Thymus (tissue), 11 donors: ENCODE results near the gene CLEC10A. TPM values are rescaled to one million over a fixed set of nuclear protein-coding genes. Genes with fewer than 3 reads are reported as not detected.

Experiments used
- DNase-seq, 9 donors: peaks; one replicate each; pipeline ENCODE4 v3.0.0-alpha.2; 2013; ENCODE audit warnings: low spot score in 9 of 9, low read depth in 6 of 9, missing footprints in 1 of 9
- H3K27ac ChIP-seq, 2 donors: one replicate each; pipeline ENCODE4 v1.5.1; 2013; ENCODE audit warnings: control low read depth in 1 of 2, low read depth in 1 of 2, low read length in 1 of 2, mild to moderate bottlenecking in 1 of 2, moderate library complexity in 1 of 2
- H3K27me3 ChIP-seq, 2 donors: one replicate each; pipeline ENCODE4 v1.5.1; 2013; ENCODE audit warnings: low read length in 1 of 2; ENCODE audit not compliant: control insufficient read depth in 2 of 2, insufficient read depth in 1 of 2
- H3K36me3 ChIP-seq, 2 donors: one replicate each; pipeline ENCODE4 v1.5.1; 2013; ENCODE audit warnings: low read length in 1 of 2, mild to moderate bottlenecking in 1 of 2, moderate library complexity in 1 of 2; ENCODE audit not compliant: control insufficient read depth in 2 of 2, insufficient read depth in 2 of 2
- H3K4me1 ChIP-seq, 2 donors: one replicate each; pipeline ENCODE4 v1.5.1; 2013; ENCODE audit warnings: low read length in 2 of 2; ENCODE audit not compliant: control insufficient read depth in 2 of 2, insufficient read depth in 2 of 2
- H3K4me3 ChIP-seq, 2 donors: one replicate each; pipeline ENCODE4 v1.5.1; 2013; ENCODE audit warnings: low read length in 2 of 2, control low read depth in 1 of 2, mild to moderate bottlenecking in 1 of 2
- H3K9me3 ChIP-seq, 2 donors: one replicate each; pipeline ENCODE4 v1.5.1; 2013; ENCODE audit warnings: low read length in 1 of 2, mild to moderate bottlenecking in 1 of 2; ENCODE audit not compliant: control insufficient read depth in 2 of 2, insufficient read depth in 1 of 2
- WGBS: extraction: QIAGEN DNeasy Blood & Tissue Kit; methylation state at CpG from one replicate; pipeline ENCODE4 v1.1.7; 2013; 5-methylcytosine and 5-hydroxymethylcytosine counted together
- polyA plus RNA-seq: library from polyadenylated mRNA; stranded (reverse); fragments of 200-250 nt; gene quantifications from one replicate; pipeline ENCODE4 v1.2.3, GENCODE V29; 2013
- total RNA-seq: library from RNA; stranded (reverse); fragments of 120-200 nt; gene quantifications from one replicate; pipeline ENCODE4 v1.2.4, GENCODE V29; 2013
- donor health status: healthy.

The CLEC10A gene
- total and polyA plus RNA-seq, 2 donors = 8.6 to 11.2 TPM

DNA sequence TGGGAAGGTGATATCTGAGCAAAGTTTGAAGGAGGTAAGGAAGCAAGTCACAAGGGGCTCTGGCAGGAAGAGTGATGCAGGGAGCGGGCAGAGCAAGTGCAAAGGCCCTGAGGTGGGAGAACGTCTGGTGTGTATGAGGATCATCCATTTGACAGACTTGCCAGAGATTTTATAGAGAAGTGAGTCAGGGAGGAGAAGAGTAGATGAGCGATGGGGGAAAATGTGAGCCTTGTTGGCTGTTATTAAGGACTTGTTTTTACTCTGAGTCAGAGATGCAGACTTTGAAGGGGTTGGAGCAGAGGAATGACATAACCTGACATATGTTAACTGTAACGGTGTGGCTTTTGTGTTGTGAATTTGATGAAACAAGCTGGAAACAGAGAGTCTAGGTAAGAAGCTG lies 3.5 kb upstream of the CLEC10A start:
- no peaks in the 10 kb centered on the region for H3K9me3 ChIP-seq
- DNase-seq = no peak
- H3K36me3 ChIP-seq = no peaks in the 10 kb centered on the region
- WGBS = 95% methylated on average over 4 of the region's 4 CpGs
- no peak overlapping the region for H3K4me3 ChIP-seq
- no peak overlapping the region for H3K27ac ChIP-seq
- peaks cover 0 to 8% of the 10 kb centered on the region in 2 donors for H3K27me3 ChIP-seq
- H3K4me1 ChIP-seq = no peaks in the 10 kb centered on the region

GRCh38 chr17:7081341-7082062 lies 1.5 kb upstream of the CLEC10A start:
- WGBS = 81% methylated on average over 16 of the region's 16 CpGs
- Histone ChIP-seq H3K36me3 (no peaks in the 10 kb centered on the region), H3K27ac (no peak overlapping the region), H3K9me3 (no peaks in the 10 kb centered on the region), H3K4me3 (no peak overlapping the region), H3K27me3 (peaks cover 0 to 8% of the 10 kb centered on the region in 2 donors), H3K4me1 (no peaks in the 10 kb centered on the region)
- DNase-seq = no peak

GRCh38 chr17:7080456-7081041 lies 498 bp upstream of the CLEC10A start:
- DNase-seq = no peak
- 68% methylated on average over 10 of the region's 10 CpGs for WGBS
- Histone ChIP-seq H3K9me3 (no peaks in the 10 kb centered on the region), H3K27ac (no peak overlapping the region), H3K36me3 (no peaks in the 10 kb centered on the region), H3K27me3 (peaks cover 0 to 8% of the 10 kb centered on the region in 2 donors), H3K4me1 (no peaks in the 10 kb centered on the region), H3K4me3 (no peak overlapping the region)

GRCh38 chr17:7078711-7079110 lies 1.3 kb downstream of the CLEC10A start:
- 96% methylated on average over 10 of the region's 10 CpGs for WGBS
- Histone ChIP-seq H3K9me3 (no peaks in the 10 kb centered on the region), H3K36me3 (no peaks in the 10 kb centered on the region)

GRCh38 chr17:7077911-7078546 lies 2.0 kb downstream of the CLEC10A start:
- Histone ChIP-seq H3K4me1 (no peaks in the 10 kb centered on the region), H3K4me3 (no peak overlapping the region), H3K36me3 (no peaks in the 10 kb centered on the region), H3K27ac (no peak overlapping the region), H3K27me3 (peaks cover 0 to 7% of the 10 kb centered on the region in 2 donors), H3K9me3 (no peaks in the 10 kb centered on the region)
- 96% methylated on average over 7 of the region's 7 CpGs for WGBS
- DNase-seq = no peak

More at GRCh38 chr17:7078711-7079110, 1.3 kb downstream of the CLEC10A start:
- no peak overlapping the region for H3K27ac ChIP-seq
- DNase-seq = no peak
- H3K4me3 ChIP-seq = no peak overlapping the region
- H3K27me3 ChIP-seq = peaks cover 0 to 8% of the 10 kb centered on the region in 2 donors
- no peaks in the 10 kb centered on the region for H3K4me1 ChIP-seq

- H3K4me1 ChIP-seq = no peaks in the 10 kb centered on the region
- peaks cover 0 to 10% of the 10 kb centered on the region in 2 donors for H3K27me3 ChIP-seq
- no peak for DNase-seq
- 96% methylated on average over 14 of the region's 14 CpGs for WGBS
- H3K36me3 ChIP-seq = no peaks in the 10 kb centered on the region
- H3K27ac ChIP-seq = no peak overlapping the region
- no peaks in the 10 kb centered on the region for H3K9me3 ChIP-seq
- no peak overlapping the region for H3K4me3 ChIP-seq
Observed at GRCh38 chr17:7074931-7075330, 5.1 kb downstream of the CLEC10A start.

DNA sequence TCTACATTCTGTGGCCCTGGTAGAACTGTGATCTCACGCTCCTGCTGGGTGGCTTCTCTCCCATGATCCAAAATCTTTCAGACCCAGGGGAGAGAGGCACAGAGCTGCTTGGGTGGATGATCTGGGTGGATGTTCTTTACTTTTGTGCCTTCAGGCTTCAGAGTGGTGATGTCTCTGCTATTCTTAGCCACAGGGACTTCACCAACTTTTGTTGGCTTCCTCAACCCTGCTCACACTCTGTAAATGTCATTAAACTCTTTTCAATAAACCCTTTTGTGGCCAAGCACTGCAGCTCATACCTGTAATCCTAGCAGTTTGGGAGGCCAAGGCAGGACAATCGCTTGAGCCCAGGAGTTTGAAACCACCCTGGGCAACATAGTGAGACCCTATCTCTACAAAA lies 7.6 kb downstream of the CLEC10A start:
- no peaks in the 10 kb centered on the region for H3K36me3 ChIP-seq
- WGBS = 96% methylated on average over 2 of the region's 2 CpGs
- H3K9me3 ChIP-seq = no peaks in the 10 kb centered on the region
- no peak overlapping the region for H3K27ac ChIP-seq
- H3K4me3 ChIP-seq = no peak overlapping the region
- peaks cover 0 to 7% of the 10 kb centered on the region in 2 donors for H3K27me3 ChIP-seq
- no peaks in the 10 kb centered on the region for H3K4me1 ChIP-seq
- no peak for DNase-seq

DNA sequence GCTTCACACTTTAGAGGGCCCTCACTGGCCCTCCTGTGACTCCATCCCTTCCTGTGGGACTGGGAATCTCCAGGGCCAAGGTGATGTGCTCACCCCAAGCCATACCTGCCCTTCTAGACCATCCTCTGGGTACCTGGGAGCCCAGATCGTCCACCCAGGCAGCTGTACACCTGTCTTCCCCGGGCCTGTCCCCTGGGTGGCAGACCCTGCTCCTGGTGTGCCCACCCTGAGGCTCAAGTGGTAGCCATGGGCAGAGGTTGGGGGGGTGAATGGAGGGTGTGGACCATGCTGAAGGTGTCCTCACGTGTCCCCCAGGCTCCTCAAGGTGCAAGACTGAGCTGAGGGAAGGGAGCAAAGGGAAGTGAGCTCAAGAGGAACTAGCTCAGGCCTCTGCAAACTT lies 9.3 kb downstream of the CLEC10A start:
- no peak for DNase-seq
- WGBS = 91% methylated on average over 3 of the region's 3 CpGs
- Histone ChIP-seq H3K36me3 (no peaks in the 10 kb centered on the region), H3K27me3 (peaks cover 0 to 7% of the 10 kb centered on the region in 2 donors), H3K9me3 (no peaks in the 10 kb centered on the region), H3K4me3 (no peak overlapping the region), H3K4me1 (no peaks in the 10 kb centered on the region), H3K27ac (no peak overlapping the region)

DNA sequence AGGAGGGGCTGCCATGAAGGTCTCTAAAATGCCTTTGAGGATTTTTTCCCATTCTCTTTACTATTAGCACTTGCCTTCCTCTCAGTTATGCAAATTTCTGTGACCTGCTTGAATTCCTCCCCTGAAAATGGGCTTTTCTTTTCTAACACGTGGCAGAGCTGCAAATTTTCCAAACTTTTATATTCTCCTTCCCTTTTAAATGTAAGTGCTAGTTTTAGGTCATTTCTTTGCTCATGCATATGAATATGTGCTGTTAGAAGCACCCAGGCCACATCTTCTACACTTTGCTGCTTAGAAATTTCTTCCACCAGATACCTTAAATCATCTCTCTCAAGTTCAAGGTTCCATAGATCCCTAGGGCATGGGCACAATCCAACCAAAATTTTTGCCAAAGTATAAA lies 11.8 kb downstream of the CLEC10A start:
- 33% methylated on average over 1 of the region's 1 CpG for WGBS
- Histone ChIP-seq H3K4me1 (no peaks in the 10 kb centered on the region), H3K27ac (no peak overlapping the region), H3K9me3 (no peaks in the 10 kb centered on the region), H3K36me3 (no peaks in the 10 kb centered on the region), H3K27me3 (peaks cover 2 to 11% of the 10 kb centered on the region in 2 donors), H3K4me3 (no peak overlapping the region)
- no peak for DNase-seq
